Mucosa of rectum (tissue), 2 donors: ENCODE data around the gene TIMP2.
"Not testable (repeated sequence)": the region's sequence is repeated elsewhere in the genome, so short reads cannot be mapped to it uniquely, and the experiment has no call there.

Source experiments
- H3K27ac ChIP-seq, 2 donors: one replicate each; pipeline ENCODE4 v1.7.0; 2013; ENCODE audit warnings: inconsistent platforms in 2 of 2, low read depth in 2 of 2, low read length in 2 of 2
- H3K27me3 ChIP-seq, 2 donors: one replicate each; pipeline ENCODE4 v1.7.0; 2013; ENCODE audit warnings: low read length in 2 of 2; ENCODE audit not compliant: control insufficient read depth in 2 of 2, insufficient read depth in 2 of 2
- H3K36me3 ChIP-seq, 2 donors: one replicate each; pipeline ENCODE4 v1.7.0; 2013; ENCODE audit warnings: low read length in 2 of 2; ENCODE audit not compliant: control insufficient read depth in 2 of 2, insufficient read depth in 2 of 2
- H3K4me1 ChIP-seq, 2 donors: one replicate each; pipeline ENCODE4 v1.7.0; 2013; ENCODE audit warnings: low read length in 2 of 2, mild to moderate bottlenecking in 1 of 2; ENCODE audit not compliant: control insufficient read depth in 2 of 2, insufficient read depth in 2 of 2
- H3K4me3 ChIP-seq, 2 donors: one replicate each; pipeline ENCODE4 v1.7.0; 2013; ENCODE audit warnings: low read length in 2 of 2
- H3K9ac ChIP-seq, 2 donors: one replicate each; pipeline ENCODE4 v1.7.0; 2013; ENCODE audit warnings: low read length in 2 of 2, low read depth in 1 of 2, mild to moderate bottlenecking in 1 of 2
- H3K9me3 ChIP-seq, 2 donors: one replicate each; pipeline ENCODE4 v1.7.0; 2013; ENCODE audit warnings: low read length in 2 of 2; ENCODE audit not compliant: control insufficient read depth in 2 of 2
- donor health status: healthy.
- donor health status: Normal muscosa, but diverticular disease.

The TIMP2 gene

GRCh38 chr17:78908426-78908825 lies 16.8 kb downstream of the TIMP2 start:
- H3K9me3 ChIP-seq = no peaks in the 10 kb centered on the region
- no peaks in the 10 kb centered on the region for H3K36me3 ChIP-seq
- no peaks in the 10 kb centered on the region for H3K27me3 ChIP-seq
- no peak overlapping the region for H3K4me3 ChIP-seq
- no peak overlapping the region for H3K27ac ChIP-seq
- no peak overlapping the region for H3K9ac ChIP-seq
- H3K4me1 ChIP-seq = no peaks in the 10 kb centered on the region

- no peaks in the 10 kb centered on the region for H3K36me3 ChIP-seq
- no peak overlapping the region for H3K9ac ChIP-seq
- H3K4me3 ChIP-seq = no peak overlapping the region
- no peak overlapping the region for H3K27ac ChIP-seq
- no peaks in the 10 kb centered on the region for H3K27me3 ChIP-seq
- peaks cover 0 to 3% of the 10 kb centered on the region in 2 donors for H3K4me1 ChIP-seq
- H3K9me3 ChIP-seq = no peaks in the 10 kb centered on the region
Observed at GRCh38 chr17:78905541-78905940, 19.6 kb downstream of the TIMP2 start.

- Histone ChIP-seq H3K4me3 (no peak overlapping the region), H3K9ac (no peak overlapping the region), H3K36me3 (no peaks in the 10 kb centered on the region), H3K27me3 (no peaks in the 10 kb centered on the region), H3K4me1 (peaks cover 0 to 3% of the 10 kb centered on the region in 2 donors), H3K27ac (no peak overlapping the region), H3K9me3 (no peaks in the 10 kb centered on the region)
Observed at GRCh38 chr17:78905116-78905515, 20.1 kb downstream of the TIMP2 start.

- no peak overlapping the region for H3K4me3 ChIP-seq
- no peaks in the 10 kb centered on the region for H3K36me3 ChIP-seq
- H3K9ac ChIP-seq = no peak overlapping the region
- H3K4me1 ChIP-seq = peaks cover 0 to 3% of the 10 kb centered on the region in 2 donors
- no peaks in the 10 kb centered on the region for H3K9me3 ChIP-seq
- no peaks in the 10 kb centered on the region for H3K27me3 ChIP-seq
- H3K27ac ChIP-seq = no peak overlapping the region
Observed at GRCh38 chr17:78904371-78904770, 20.8 kb downstream of the TIMP2 start.

GRCh38 chr17:78903101-78903779 lies 21.9 kb downstream of the TIMP2 start, which contains the start of gene CEP295NL:
TSS of gene CEP295NL (minus strand) at chr17:78903201. CDS start at chr17:78901828, 1,373 bp downstream.
- no peaks in the 10 kb centered on the region for H3K36me3 ChIP-seq
- H3K9me3 ChIP-seq = no peaks in the 10 kb centered on the region
- peaks cover 0 to 3% of the 10 kb centered on the region in 2 donors for H3K4me1 ChIP-seq
- no peak within 1 kb of the TSS for H3K27ac ChIP-seq
- no peak within 1 kb of the TSS for H3K4me3 ChIP-seq
- H3K27me3 ChIP-seq = no peaks in the 10 kb centered on the region
- H3K9ac ChIP-seq = no peak within 1 kb of the TSS

GRCh38 chr17:78902231-78902630 lies 23.0 kb downstream of the TIMP2 start:
- H3K36me3 ChIP-seq, H3K27me3 ChIP-seq, H3K9ac ChIP-seq, H3K4me3 ChIP-seq, H3K27ac ChIP-seq, H3K4me1 ChIP-seq, H3K9me3 ChIP-seq: not testable (repeated sequence)

GRCh38 chr17:78901806-78902205 lies 23.4 kb downstream of the TIMP2 start:
- H3K9me3 ChIP-seq = no peaks in the 10 kb centered on the region
- H3K4me3 ChIP-seq = no peak overlapping the region
- H3K27ac ChIP-seq = no peak overlapping the region
- no peaks in the 10 kb centered on the region for H3K27me3 ChIP-seq
- H3K9ac ChIP-seq = no peak overlapping the region
- H3K36me3 ChIP-seq = no peaks in the 10 kb centered on the region
- peaks cover 0 to 4% of the 10 kb centered on the region in 2 donors for H3K4me1 ChIP-seq

GRCh38 chr17:78900816-78901215 lies 24.4 kb downstream of the TIMP2 start:
- no peaks in the 10 kb centered on the region for H3K27me3 ChIP-seq
- H3K36me3 ChIP-seq = no peaks in the 10 kb centered on the region
- H3K27ac ChIP-seq = no peak overlapping the region
- peaks cover 3 to 6% of the 10 kb centered on the region in 2 donors for H3K4me1 ChIP-seq
- no peaks in the 10 kb centered on the region for H3K9me3 ChIP-seq
- H3K9ac ChIP-seq = no peak overlapping the region
- H3K4me3 ChIP-seq = no peak overlapping the region

GRCh38 chr17:78899361-78900260 lies 25.6 kb downstream of the TIMP2 start:
- Histone ChIP-seq H3K4me1 (peaks cover 6 to 7% of the 10 kb centered on the region in 2 donors), H3K36me3 (no peaks in the 10 kb centered on the region), H3K4me3 (no peak overlapping the region), H3K9me3 (no peaks in the 10 kb centered on the region), H3K27ac (no peak overlapping the region), H3K27me3 (no peaks in the 10 kb centered on the region), H3K9ac (no peak overlapping the region)

- Histone ChIP-seq H3K4me3 (no peak overlapping the region), H3K27ac (no peak overlapping the region), H3K9ac (no peak overlapping the region), H3K4me1 (peaks cover 6 to 7% of the 10 kb centered on the region in 2 donors), H3K36me3 (no peaks in the 10 kb centered on the region), H3K27me3 (no peaks in the 10 kb centered on the region), H3K9me3 (no peaks in the 10 kb centered on the region)
Observed at GRCh38 chr17:78898947-78899346, 26.2 kb downstream of the TIMP2 start.
